A549 (cell line): Measurements from ENCODE around the gene TAF15. TPM values are rescaled to one million over a fixed set of nuclear protein-coding genes. Genes with fewer than 3 reads are reported as not detected.

Source experiments
- ATAC-seq, 2 experiments: fragments of 200-7000 bp in 1 of 2; fragments of >200 bp in 1 of 2; cut with Nextera tagmentation in 1 of 2; cut with Tn5 transposase in 1 of 2; 3 replicates each; pipeline versions ENCODE4 v1.8.0 to v1.9.1; 2018 to 2020; ENCODE audit warnings: mild to moderate bottlenecking in 1 of 2, moderate library complexity in 1 of 2
- CTCF ChIA-PET: fragments of 300-600 bp; sonication (Branson Sonifier 250); formaldehyde crosslinking; extraction: SDS; loops from one replicate; lab custom pipeline; 2021; ENCODE audit warnings: antibody characterized with exemption, inconsistent platforms; lab: Yijun Ruan, JAX
- POLR2A ChIA-PET: fragments of 350-600 bp; formaldehyde crosslinking; extraction: SDS; loops from one replicate; lab custom pipeline; 2021; ENCODE audit warnings: antibody characterized with exemption, inconsistent platforms; lab: Yijun Ruan, JAX
- DNase-seq, 2 experiments: peaks; one replicate each; pipeline versions ENCODE4 v3.0.0 to v3.0.0-alpha.2; 2011 to 2016; ENCODE audit warnings: low read depth in 1 of 2, low spot score in 1 of 2
- FAIRE-seq: peaks from 2 replicates; lab custom pipeline; 2011; peaks lifted over from hg19 to GRCh38; lab: Jason Lieb, UNC
- H3K27ac ChIP-seq, 2 experiments: fragments of >200 bp; sonication (Bioruptor Twin); formaldehyde crosslinking; 3 replicates each; pipeline ENCODE4 v1.5.1; 2016 to 2017
- H3K4me1 ChIP-seq: fragments of >200 bp; sonication (Bioruptor Twin); formaldehyde crosslinking; 3 replicates; pipeline ENCODE4 v1.6.1; 2016
- H3K4me2 ChIP-seq: fragments of >200 bp; sonication (Bioruptor Twin); formaldehyde crosslinking; 3 replicates; pipeline ENCODE4 v1.6.1; 2016
- H3K4me3 ChIP-seq: fragments of >200 bp; sonication (Bioruptor Twin); formaldehyde crosslinking; 3 replicates; pipeline ENCODE4 v1.5.1; 2016
- H3K9me3 ChIP-seq: fragments of >200 bp; sonication (Bioruptor Twin); formaldehyde crosslinking; 3 replicates; pipeline ENCODE4 v1.6.1; 2016
- ATOH8 ChIP-seq: fragments of 250-450 bp; sonication (Bioruptor Pico); IDR thresholded peaks from 2 replicates; pipeline ENCODE4 v1.5.0; 2020; ENCODE audit warnings: low read depth, mild to moderate bottlenecking, moderate library complexity
- BHLHE40 ChIP-seq: IDR thresholded peaks from 2 replicates; pipeline ENCODE4 v1.6.1; 2012; ENCODE audit warnings: low read depth, low read length, inconsistent platforms
- CEBPB ChIP-seq, 2 experiments: fragments of >200 bp in 1 of 2; sonication (Bioruptor Twin) in 1 of 2; formaldehyde crosslinking in 1 of 2; IDR thresholded peaks; 2 replicates each; pipeline ENCODE4 v1.6.1; 2012 to 2016
- CHD2 ChIP-seq: fragments of 150-350 bp; IDR thresholded peaks from 2 replicates; pipeline ENCODE4 v1.6.1; 2014; ENCODE audit warnings: low read length; ENCODE audit not compliant: partially characterized antibody
- EHF ChIP-seq: fragments of 250-450 bp; sonication (Bioruptor Pico); IDR thresholded peaks from 2 replicates; pipeline ENCODE4 v1.5.0; 2020; ENCODE audit warnings: mild to moderate bottlenecking
- EHMT2 ChIP-seq: fragments of 200-600 bp; sonication (generic); IDR thresholded peaks from 2 replicates; pipeline ENCODE4 v1.6.1; 2016; ENCODE audit warnings: antibody characterized with exemption, low read depth, mild to moderate bottlenecking, moderate library complexity
- EP300 ChIP-seq, 2 experiments: fragments of >200 bp; sonication (Bioruptor Twin); formaldehyde crosslinking; IDR thresholded peaks; 2 replicates in 1 of 2; 3 replicates in 1 of 2; pipeline ENCODE4 v1.6.1; 2016 to 2017
- FOSB ChIP-seq: fragments of 250-450 bp; sonication (Bioruptor Pico); IDR thresholded peaks from 2 replicates; pipeline ENCODE4 v1.5.0; 2020; ENCODE audit warnings: mild to moderate bottlenecking, moderate library complexity
- FOSL2 ChIP-seq, 2 experiments: fragments of 450-650 bp in 1 of 2; fragments of >200 bp in 1 of 2; sonication (Bioruptor Twin) in 1 of 2; formaldehyde crosslinking; IDR thresholded peaks; 2 replicates each; pipeline versions ENCODE4 v1.5.0 to v1.6.1; 2016 to 2020; ENCODE audit warnings: mild to moderate bottlenecking in 1 of 2, moderate library complexity in 1 of 2
- GATA3 ChIP-seq: IDR thresholded peaks from 2 replicates; pipeline ENCODE4 v1.6.1; 2012; ENCODE audit warnings: borderline replicate concordance
- HES2 ChIP-seq: fragments of >200 bp; sonication (Bioruptor Twin); formaldehyde crosslinking; IDR thresholded peaks from 2 replicates; pipeline ENCODE4 v1.6.1; 2016
- HEYL ChIP-seq: fragments of 250-450 bp; sonication (Bioruptor Pico); IDR thresholded peaks from 2 replicates; pipeline ENCODE4 v1.8.0; 2021; ENCODE audit warnings: mild to moderate bottlenecking, moderate library complexity
- HOXB13 ChIP-seq: fragments of 250-450 bp; sonication (Bioruptor Pico); IDR thresholded peaks from 2 replicates; pipeline ENCODE4 v1.5.0; 2020; ENCODE audit warnings: low read depth, mild to moderate bottlenecking, moderate library complexity
- JUN ChIP-seq, 2 experiments: fragments of >200 bp; sonication (Bioruptor Twin); formaldehyde crosslinking; IDR thresholded peaks; 2 replicates in 1 of 2; 3 replicates in 1 of 2; pipeline ENCODE4 v1.6.1; 2016 to 2017
- JUNB ChIP-seq: fragments of >200 bp; sonication (Bioruptor Twin); formaldehyde crosslinking; IDR thresholded peaks from 2 replicates; pipeline ENCODE4 v1.6.1; 2016
- NPAS2 ChIP-seq: fragments of 250-450 bp; sonication (Bioruptor Pico); IDR thresholded peaks from 2 replicates; pipeline ENCODE4 v1.8.0; 2022; ENCODE audit warnings: mild to moderate bottlenecking, moderate library complexity, borderline replicate concordance
- PBX3 ChIP-seq: IDR thresholded peaks from 2 replicates; pipeline ENCODE4 v1.6.1; 2012
- PHF8 ChIP-seq: fragments of 200-600 bp; sonication (generic); IDR thresholded peaks from 2 replicates; pipeline ENCODE4 v1.6.1; 2016; ENCODE audit warnings: low read depth, mild to moderate bottlenecking, antibody characterized with exemption, moderate library complexity, borderline replicate concordance
- POLR2AphosphoS2 ChIP-seq: conservative IDR thresholded peaks from 2 replicates; pipeline ENCODE4 v1.6.1; 2012; ENCODE audit warnings: low read length, improper control_type of control experiment, inconsistent platforms
- RARB ChIP-seq: fragments of 250-450 bp; sonication (Bioruptor Pico); IDR thresholded peaks from 2 replicates; pipeline ENCODE4 v1.8.0; 2021; ENCODE audit warnings: mild to moderate bottlenecking, moderate library complexity
- RFX5 ChIP-seq: fragments of 450-650 bp; IDR thresholded peaks from 2 replicates; pipeline ENCODE4 v1.7.1; 2014; ENCODE audit warnings: antibody characterized with exemption, mild to moderate bottlenecking, moderate library complexity
- SMC3 ChIP-seq: fragments of >200 bp; sonication (Bioruptor Twin); formaldehyde crosslinking; IDR thresholded peaks from 3 replicates; pipeline ENCODE4 v1.6.1; 2018; ENCODE audit warnings: inconsistent platforms
- SREBF2 ChIP-seq: fragments of 450-650 bp; IDR thresholded peaks from 2 replicates; pipeline ENCODE4 v1.6.1; 2014; ENCODE audit warnings: mild to moderate bottlenecking, moderate library complexity
- TP53 ChIP-seq: fragments of 250-450 bp; sonication (Bioruptor Pico); IDR thresholded peaks from 2 replicates; pipeline ENCODE4 v1.5.0; 2021; ENCODE audit warnings: mild to moderate bottlenecking, moderate library complexity
- ZNF302 ChIP-seq: fragments of 250-450 bp; sonication (Bioruptor Pico); IDR thresholded peaks from 2 replicates; pipeline ENCODE4 v1.9.0; 2021; ENCODE audit warnings: inconsistent platforms, mild to moderate bottlenecking, moderate library complexity
- ZSCAN20 ChIP-seq: fragments of 250-450 bp; sonication (Bioruptor Pico); IDR thresholded peaks from 2 replicates; pipeline ENCODE4 v1.8.0; 2022; ENCODE audit warnings: mild to moderate bottlenecking, moderate library complexity
- WGBS: methylation state at CpG from one replicate; pipeline ENCODE4 v1.1.6; 2017; ENCODE audit errors: missing lambda C conversion rate; 5-methylcytosine and 5-hydroxymethylcytosine counted together
- polyA plus RNA-seq, 4 experiments: library from polyadenylated mRNA; depleted of rRNA in 3 of 4; stranded (reverse); fragments of >200 nt; fragmentation: RNase III in 1 of 4; extraction: RNeasy Plus Mini Kit Qiagen cat#74134 plus additional on column Dnase treatment in 1 of 4; gene quantifications; 2 replicates in 3 of 4; 3 replicates in 1 of 4; pipeline ENCODE4 v1.2.3, GENCODE V29; 2011 to 2017
- TF ChIP-seq, protein P1 (sequence below): IDR thresholded peaks from 2 replicates; pipeline ENCODE4 v1.6.1; 2012; ENCODE audit warnings: low read depth, borderline replicate concordance
- TF ChIP-seq, protein P2 (sequence below): fragments of 250-450 bp; sonication (Bioruptor Pico); IDR thresholded peaks from 2 replicates; pipeline ENCODE4 v1.5.0; 2021; ENCODE audit warnings: mild to moderate bottlenecking, moderate library complexity, borderline replicate concordance

The TAF15 gene
- polyA plus RNA-seq, 2 of the 4 experiments (the other 2 are of a cell fraction) = 130 to 544 TPM

- H3K4me3 ChIP-seq = no peak overlapping the region
- no peaks in the 10 kb centered on the region for H3K9me3 ChIP-seq
- no peak overlapping the region for H3K27ac ChIP-seq
- no peak for DNase-seq
- no peak overlapping the region for H3K4me2 ChIP-seq
- CTCF ChIA-PET = interaction anchor here (1.6 to 3.7 kb wide), 6 partner anchors 8 to 308 kb away, joined by 4 to 21 read pairs (median 10); partner anchors contain the start of gene TAF15
- TF ChIP-seq HES2 (no peak), CEBPB (IDR thresholded peaks at IDR 0.05) (no peak), ZNF302 (CRISPR knock-in tag) (no peak), HEYL (CRISPR knock-in tag) (no peak)
- TF ChIP-seq, protein P1, sequence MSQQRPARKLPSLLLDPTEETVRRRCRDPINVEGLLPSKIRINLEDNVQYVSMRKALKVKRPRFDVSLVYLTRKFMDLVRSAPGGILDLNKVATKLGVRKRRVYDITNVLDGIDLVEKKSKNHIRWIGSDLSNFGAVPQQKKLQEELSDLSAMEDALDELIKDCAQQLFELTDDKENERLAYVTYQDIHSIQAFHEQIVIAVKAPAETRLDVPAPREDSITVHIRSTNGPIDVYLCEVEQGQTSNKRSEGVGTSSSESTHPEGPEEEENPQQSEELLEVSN = no peak
- TF ChIP-seq, all 56 proteins: peak for 0
- POLR2A ChIA-PET = interaction anchor here (0.7 kb wide), 1 partner anchor 44 kb away, joined by 9 read pairs; no protein-coding TSS in a partner anchor
- H3K4me1 ChIP-seq = peaks cover 6% of the 10 kb centered on the region; the same call in 2 of the 3 replicates
- no peak for ATAC-seq
- WGBS = 67% methylated on average over 3 of the region's 3 CpGs
- no peak for FAIRE-seq
Measured at GRCh38 chr17:35841101-35841500, 31.8 kb downstream of the TAF15 start.

DNA sequence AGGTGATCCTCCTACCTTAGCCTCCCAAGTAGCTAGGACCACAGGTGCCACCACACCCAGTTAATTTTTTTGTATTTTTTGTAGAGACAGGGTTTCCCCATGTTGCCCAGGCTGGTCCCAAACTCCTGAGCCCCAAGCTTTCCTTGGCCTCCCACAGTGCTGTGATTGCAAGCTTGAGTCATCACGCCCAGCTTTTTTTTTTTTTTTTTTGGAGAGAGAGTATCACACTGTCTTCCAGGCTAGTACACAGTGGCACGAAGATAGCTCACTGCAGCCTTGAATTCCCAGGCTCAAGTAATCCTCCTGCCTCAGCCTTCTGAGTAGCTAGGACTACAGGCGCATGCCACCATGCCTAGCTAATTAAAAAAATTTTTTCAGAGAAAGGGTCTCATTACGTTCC is 32.2 kb downstream of the TAF15 start:
- 92% methylated on average over 4 of the region's 4 CpGs for WGBS
- no peak for TF ChIP-seq BHLHE40
- TF ChIP-seq RFX5 = no peak
- no peak for TF ChIP-seq FOSB (CRISPR knock-in tag)
- TF ChIP-seq POLR2AphosphoS2 = no peak
- TF ChIP-seq NPAS2 (CRISPR knock-in tag) = no peak
- TF ChIP-seq JUN (IDR thresholded peaks at IDR 0.05) = no peak
- no peak for TF ChIP-seq GATA3
- no peak for TF ChIP-seq HOXB13 (CRISPR knock-in tag)
- TF ChIP-seq, protein P2, sequence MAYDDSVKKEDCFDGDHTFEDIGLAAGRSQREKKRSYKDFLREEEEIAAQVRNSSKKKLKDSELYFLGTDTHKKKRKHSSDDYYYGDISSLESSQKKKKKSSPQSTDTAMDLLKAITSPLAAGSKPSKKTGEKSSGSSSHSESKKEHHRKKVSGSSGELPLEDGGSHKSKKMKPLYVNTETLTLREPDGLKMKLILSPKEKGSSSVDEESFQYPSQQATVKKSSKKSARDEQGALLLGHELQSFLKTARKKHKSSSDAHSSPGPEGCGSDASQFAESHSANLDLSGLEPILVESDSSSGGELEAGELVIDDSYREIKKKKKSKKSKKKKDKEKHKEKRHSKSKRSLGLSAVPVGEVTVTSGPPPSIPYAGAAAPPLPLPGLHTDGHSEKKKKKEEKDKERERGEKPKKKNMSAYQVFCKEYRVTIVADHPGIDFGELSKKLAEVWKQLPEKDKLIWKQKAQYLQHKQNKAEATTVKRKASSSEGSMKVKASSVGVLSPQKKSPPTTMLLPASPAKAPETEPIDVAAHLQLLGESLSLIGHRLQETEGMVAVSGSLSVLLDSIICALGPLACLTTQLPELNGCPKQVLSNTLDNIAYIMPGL = no peak
- FAIRE-seq (no peak), ATAC-seq (peak in 1 of 2 experiments; percentile 56; a peak in 3 of 6 replicates), DNase-seq (no peak)
- Histone ChIP-seq H3K27ac (no peak overlapping the region), H3K9me3 (no peaks in the 10 kb centered on the region), H3K4me3 (no peak overlapping the region), H3K4me2 (no peak overlapping the region), H3K4me1 (peaks cover 6% of the 10 kb centered on the region; the same call in 2 of the 3 replicates)
- ChIA-PET POLR2A (interaction anchor here (0.7 to 2.0 kb wide), 2 partner anchors 32 to 45 kb away, joined by 5 to 9 read pairs; partner anchors contain the start of gene TAF15), CTCF (interaction anchor here (0.9 to 3.7 kb wide), 8 partner anchors 8 to 307 kb away, joined by 3 to 21 read pairs (median 8); partner anchors contain the start of gene TAF15)

GRCh38 chr17:35842239-35842638 is 33.0 kb downstream of the TAF15 start:
- Histone ChIP-seq H3K4me2 (no peak overlapping the region), H3K27ac (no peak overlapping the region)
- FAIRE-seq = no peak
- 97% methylated on average over 5 of the region's 5 CpGs for WGBS
- no peak for DNase-seq
- TF ChIP-seq EHMT2 (no peak), SMC3 (no peak), EHF (CRISPR knock-in tag) (no peak), JUNB (no peak), CHD2 (no peak), TP53 (CRISPR knock-in tag) (no peak), SREBF2 (no peak), RARB (no peak), PHF8 (no peak), EP300 (IDR thresholded peaks at IDR 0.05) (no peak), PBX3 (no peak), ZSCAN20 (CRISPR knock-in tag) (no peak), POLR2AphosphoS2 (no peak), CEBPB (IDR thresholded peaks at IDR 0.05) (no peak), ATOH8 (CRISPR knock-in tag) (no peak), FOSL2 (IDR thresholded peaks at IDR 0.05) (no peak), FOSL2 (CRISPR knock-in tag; IDR thresholded peaks at IDR 0.05) (no peak)
- TF ChIP-seq, protein P1 = no peak
- TF ChIP-seq, all 56 proteins: peak for 0
- CTCF ChIA-PET = interaction anchor here (0.6 to 3.4 kb wide), 8 partner anchors 12 to 78 kb away, joined by 3 to 14 read pairs (median 6); partner anchors contain the start of gene TAF15
- Histone ChIP-seq H3K9me3 (no peaks in the 10 kb centered on the region), H3K4me1 (peaks cover 6% of the 10 kb centered on the region; the same call in 2 of the 3 replicates), H3K4me3 (no peak overlapping the region)
- ATAC-seq = no peak
- POLR2A ChIA-PET = interaction anchor here (2.0 kb wide), 1 partner anchor 33 kb away, joined by 5 read pairs; the partner anchor contains the start of gene TAF15
